Suprapubic skin (tissue), 4 donors: Measurements from ENCODE around the gene ZNF30.

Experiments
- POLR2A ChIP-seq, 2 donors: fragments of 450-650 bp; IDR thresholded peaks; one replicate each; pipeline ENCODE4 v1.6.1; 2017; ENCODE audit warnings: antibody characterized with exemption in 2 of 2, mild to moderate bottlenecking in 2 of 2, moderate library complexity in 2 of 2
- POLR2AphosphoS5 ChIP-seq, 3 donors: sonication (generic); formaldehyde crosslinking; IDR thresholded peaks; one replicate each; pipeline ENCODE4 v1.6.1; 2017; ENCODE audit warnings: antibody characterized with exemption in 3 of 3
- TF ChIP-seq, protein P1 (sequence below), 2 donors: fragments of 200-600 bp in 1 of 2; fragments of 450-650 bp in 1 of 2; sonication (generic) in 1 of 2; IDR thresholded peaks; one replicate each; pipeline ENCODE4 v1.5.1; 2016 to 2019; ENCODE audit warnings: antibody characterized with exemption in 2 of 2, mild to moderate bottlenecking in 1 of 2, moderate library complexity in 1 of 2

DNA sequence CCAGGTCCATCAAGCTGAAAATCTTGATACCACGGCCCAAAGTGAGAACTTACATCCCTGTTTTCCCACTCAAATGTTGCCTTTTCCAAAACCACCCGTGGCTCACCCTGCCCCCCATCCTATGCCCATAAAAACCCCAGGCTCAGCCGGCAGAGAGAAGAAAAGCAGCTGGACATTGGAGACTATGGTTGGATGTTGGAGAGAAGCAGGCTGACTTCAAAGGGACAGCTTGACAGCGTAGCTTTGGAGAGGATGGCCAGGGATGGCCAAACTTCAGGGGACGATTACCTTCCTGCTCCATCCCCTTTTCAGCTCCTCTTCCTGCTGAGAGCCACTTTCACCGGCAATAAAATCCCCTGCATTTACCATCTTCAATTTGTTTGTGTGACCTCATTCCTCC, 40.8 kb downstream of the ZNF30 start:
- TF ChIP-seq, protein P1, sequence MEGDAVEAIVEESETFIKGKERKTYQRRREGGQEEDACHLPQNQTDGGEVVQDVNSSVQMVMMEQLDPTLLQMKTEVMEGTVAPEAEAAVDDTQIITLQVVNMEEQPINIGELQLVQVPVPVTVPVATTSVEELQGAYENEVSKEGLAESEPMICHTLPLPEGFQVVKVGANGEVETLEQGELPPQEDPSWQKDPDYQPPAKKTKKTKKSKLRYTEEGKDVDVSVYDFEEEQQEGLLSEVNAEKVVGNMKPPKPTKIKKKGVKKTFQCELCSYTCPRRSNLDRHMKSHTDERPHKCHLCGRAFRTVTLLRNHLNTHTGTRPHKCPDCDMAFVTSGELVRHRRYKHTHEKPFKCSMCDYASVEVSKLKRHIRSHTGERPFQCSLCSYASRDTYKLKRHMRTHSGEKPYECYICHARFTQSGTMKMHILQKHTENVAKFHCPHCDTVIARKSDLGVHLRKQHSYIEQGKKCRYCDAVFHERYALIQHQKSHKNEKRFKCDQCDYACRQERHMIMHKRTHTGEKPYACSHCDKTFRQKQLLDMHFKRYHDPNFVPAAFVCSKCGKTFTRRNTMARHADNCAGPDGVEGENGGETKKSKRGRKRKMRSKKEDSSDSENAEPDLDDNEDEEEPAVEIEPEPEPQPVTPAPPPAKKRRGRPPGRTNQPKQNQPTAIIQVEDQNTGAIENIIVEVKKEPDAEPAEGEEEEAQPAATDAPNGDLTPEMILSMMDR (IDR thresholded peaks at IDR 0.05), result no peak
- TF ChIP-seq POLR2A (IDR thresholded peaks at IDR 0.05) (no peak), POLR2AphosphoS5 (IDR thresholded peaks at IDR 0.05) (no peak)
